GM08714 (cell line): ENCODE data around the gene DHRS2.

Experiments
- H3K4me3 ChIP-seq: fragments of 200-500 bp; sonication (Bioruptor generic); 2 replicates; pipeline ENCODE4 v1.5.1; 2014; ENCODE audit warnings: mild to moderate bottlenecking, low read length, inconsistent platforms
- ZNF274 ChIP-seq: IDR thresholded peaks from 2 replicates; pipeline ENCODE4 v1.6.1; 2012; ENCODE audit warnings: mild to moderate bottlenecking, low read depth, low read length

Gene DHRS2

DNA sequence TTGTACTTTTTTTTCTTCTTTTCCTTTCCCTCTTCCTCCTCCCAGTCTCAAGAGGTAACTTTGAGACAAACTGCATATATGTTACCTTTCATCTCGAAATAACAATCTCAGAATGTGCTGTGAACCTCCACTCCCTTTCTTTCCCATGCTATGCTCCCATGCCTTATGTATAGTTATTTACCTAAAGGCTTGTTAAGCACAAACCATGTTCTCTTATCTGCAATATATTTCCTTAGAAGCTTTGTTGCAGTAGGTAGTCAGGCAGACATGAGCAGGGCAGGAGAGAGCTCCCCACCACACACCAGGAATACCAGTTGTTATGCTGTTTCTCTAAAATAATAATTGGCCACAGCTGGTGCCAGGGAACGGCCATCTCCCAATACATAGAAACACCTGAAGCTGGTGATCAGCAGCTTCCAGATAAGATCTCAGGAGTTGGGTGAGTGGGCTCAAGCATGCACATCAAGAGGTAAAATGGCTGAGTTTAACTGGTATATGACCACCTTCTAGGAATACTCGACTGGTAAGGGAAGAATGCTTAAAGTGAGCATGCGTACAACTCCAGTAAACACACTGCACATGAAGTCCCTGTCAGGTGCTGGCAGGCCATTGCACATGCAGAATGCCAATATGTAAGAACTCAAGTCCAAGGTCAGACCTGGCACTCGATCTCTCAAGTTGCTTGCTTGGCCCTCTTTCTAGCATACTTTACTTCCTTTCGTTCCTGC lies 14.8 kb upstream of the DHRS2 start:
- no peak for TF ChIP-seq ZNF274
- no peak overlapping the region for H3K4me3 ChIP-seq

GRCh38 chr14:23621932-23622730 lies 14.0 kb upstream of the DHRS2 start:
- H3K4me3 ChIP-seq = no peak overlapping the region
- no peak for TF ChIP-seq ZNF274

- no peak for TF ChIP-seq ZNF274
- no peak overlapping the region for H3K4me3 ChIP-seq
Measured at GRCh38 chr14:23622990-23623389, 13.2 kb upstream of the DHRS2 start.

GRCh38 chr14:23623962-23624361 lies 12.2 kb upstream of the DHRS2 start:
- TF ChIP-seq ZNF274 = no peak

GRCh38 chr14:23624830-23625404 lies 11.2 kb upstream of the DHRS2 start:
- TF ChIP-seq ZNF274 = no peak

More at GRCh38 chr14:23623962-23624361, 12.2 kb upstream of the DHRS2 start:
- H3K4me3 ChIP-seq = no peak overlapping the region

GRCh38 chr14:23626946-23627345 lies 9.2 kb upstream of the DHRS2 start:
- no peak for TF ChIP-seq ZNF274

More at GRCh38 chr14:23624830-23625404, 11.2 kb upstream of the DHRS2 start:
- H3K4me3 ChIP-seq = no peak overlapping the region

DNA sequence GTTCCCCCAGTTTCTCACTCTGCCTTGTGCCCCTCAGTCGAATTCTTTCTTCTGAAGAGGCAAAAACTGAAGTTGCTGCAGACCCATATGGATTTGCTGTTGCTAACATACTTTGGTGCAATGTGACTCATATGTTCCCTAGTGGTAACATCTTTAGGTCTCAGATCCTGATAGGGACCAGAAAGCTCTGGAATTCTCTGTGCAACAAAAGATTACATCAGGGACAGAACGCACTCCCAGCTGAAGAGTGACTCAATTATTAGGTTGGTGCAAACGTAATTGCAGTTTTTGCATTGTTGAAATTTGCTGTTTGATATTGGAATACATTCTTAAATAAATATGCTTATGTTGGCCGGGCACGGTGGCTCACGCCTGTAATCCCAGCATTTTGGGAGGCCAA lies 8.2 kb upstream of the DHRS2 start:
- no peak for TF ChIP-seq ZNF274
- H3K4me3 ChIP-seq = no peak overlapping the region

More at GRCh38 chr14:23626946-23627345, 9.2 kb upstream of the DHRS2 start:
- no peak overlapping the region for H3K4me3 ChIP-seq

- H3K4me3 ChIP-seq = no peak overlapping the region
- no peak for TF ChIP-seq ZNF274
Measured at GRCh38 chr14:23629204-23629603, 7.0 kb upstream of the DHRS2 start.

- no peak overlapping the region for H3K4me3 ChIP-seq
- TF ChIP-seq ZNF274 = no peak
Measured at GRCh38 chr14:23629832-23630396, 6.2 kb upstream of the DHRS2 start.

- no peak for TF ChIP-seq ZNF274
Measured at GRCh38 chr14:23630687-23631086, 5.5 kb upstream of the DHRS2 start.

DNA sequence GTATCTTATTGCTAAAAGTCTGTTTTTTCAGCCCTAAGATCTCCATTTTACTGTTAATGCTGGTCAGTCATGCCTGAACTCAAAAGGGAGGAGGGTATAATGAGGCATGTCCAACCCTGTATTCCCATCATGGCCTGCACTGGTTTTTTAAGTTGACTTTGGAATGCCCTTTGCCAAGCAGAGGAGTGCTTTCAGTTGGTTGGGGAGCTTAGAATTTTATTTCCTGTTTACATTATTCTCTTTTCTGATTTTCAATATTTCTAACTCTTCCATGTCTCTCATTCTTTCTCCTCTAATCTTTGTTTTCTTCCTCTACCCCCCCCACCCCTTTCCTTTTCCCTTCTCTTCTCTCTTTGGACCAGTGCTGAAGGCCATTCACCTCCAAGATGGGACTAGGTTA lies 4.9 kb upstream of the DHRS2 start:
- no peak overlapping the region for H3K4me3 ChIP-seq
- TF ChIP-seq ZNF274 = no peak

More at GRCh38 chr14:23630687-23631086, 5.5 kb upstream of the DHRS2 start:
- H3K4me3 ChIP-seq = no peak overlapping the region

DNA sequence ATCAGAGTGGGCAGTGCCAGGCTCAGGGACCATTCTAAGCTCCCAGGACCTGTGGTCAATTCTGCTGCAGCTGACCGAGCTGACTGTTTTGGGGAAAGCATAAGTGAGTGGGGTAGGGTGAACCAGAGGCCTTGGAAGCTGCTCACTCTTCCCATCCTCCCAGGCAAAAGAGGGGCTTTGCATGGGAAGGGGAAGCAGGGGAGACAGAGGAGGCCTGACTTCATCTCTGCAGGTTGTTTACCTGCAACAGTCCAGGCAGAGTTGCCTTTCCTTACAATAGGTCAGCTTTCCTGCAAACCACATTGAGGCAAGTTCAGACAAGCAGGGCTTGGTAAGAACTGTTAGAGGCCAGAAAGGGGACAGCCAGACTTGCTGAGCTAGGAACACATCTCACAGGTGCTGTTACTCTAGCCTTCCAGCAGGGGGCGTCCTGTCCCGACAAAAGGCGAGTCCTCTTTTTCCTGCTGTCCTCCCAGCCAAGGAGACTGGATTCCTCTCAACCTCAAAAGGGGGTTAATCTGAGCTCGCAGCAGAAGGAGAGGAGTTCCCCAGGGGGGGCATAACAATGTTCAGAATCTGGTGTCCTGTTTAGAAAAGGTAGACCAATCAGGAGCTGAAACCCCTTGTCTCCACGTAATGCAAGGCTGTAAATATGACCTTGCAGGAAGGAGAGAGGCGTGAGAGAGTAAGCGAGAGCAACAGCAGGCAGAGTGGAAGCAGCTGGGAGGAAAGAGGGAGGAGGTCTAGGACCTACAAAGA lies 4.3 kb upstream of the DHRS2 start:
- TF ChIP-seq ZNF274 = no peak
- no peak overlapping the region for H3K4me3 ChIP-seq

- TF ChIP-seq ZNF274 = no peak
- no peak overlapping the region for H3K4me3 ChIP-seq
Measured at GRCh38 chr14:23632461-23633159, 3.6 kb upstream of the DHRS2 start.
